Type B pancreatic cell (in vitro differentiated cells): ENCODE measurements around the gene GAB1. TPM values are rescaled to one million over a fixed set of nuclear protein-coding genes. Genes with fewer than 3 reads are reported as not detected.

Experiments used
- DNase-seq: peaks from one replicate; pipeline ENCODE4 v3.0.0; 2021; ENCODE audit warnings: mixed read lengths; ENCODE audit not compliant: unreplicated experiment; ENCODE audit errors: extremely low spot score
- H3K27ac Mint-ChIP-seq: 2 replicates; pipeline ENCODE4 v1.8.0; 2021; ENCODE audit warnings: mild to moderate bottlenecking, mixed read lengths
- H3K27me3 Mint-ChIP-seq: 2 replicates; pipeline ENCODE4 v1.8.0; 2021; ENCODE audit warnings: mixed read lengths
- H3K36me3 Mint-ChIP-seq: 2 replicates; pipeline ENCODE4 v1.8.0; 2021; ENCODE audit warnings: mixed read lengths
- H3K4me1 Mint-ChIP-seq: one replicate; pipeline ENCODE4 v1.8.0; 2021; ENCODE audit warnings: mixed read lengths; ENCODE audit not compliant: unreplicated experiment
- H3K4me3 Mint-ChIP-seq: 2 replicates; pipeline ENCODE4 v1.8.0; 2021; ENCODE audit warnings: mild to moderate bottlenecking, mixed read lengths
- H3K9me3 Mint-ChIP-seq: 2 replicates; pipeline ENCODE4 v1.8.0; 2021; ENCODE audit warnings: mixed read lengths
- total RNA-seq: library from RNA; stranded (reverse); gene quantifications from 2 replicates; pipeline ENCODE4 v1.2.1, GENCODE V29; 2021; ENCODE audit warnings: low replicate concordance
- TF ChIP-seq, protein P1 (sequence below): fragments of 200-600 bp; sonication (generic); conservative IDR thresholded peaks from 2 replicates; pipeline ENCODE4 v1.5.0; 2021; ENCODE audit warnings: antibody characterized with exemption, mild to moderate bottlenecking

GAB1 gene
- total RNA-seq, 1 donor from 2014 or later: 27.0 TPM

- Mint-ChIP-seq H3K9me3 (no peaks in the 10 kb centered on the region), H3K4me3 (no peak overlapping the region), H3K27ac (no peak overlapping the region), H3K4me1 (peaks cover 6% of the 10 kb centered on the region), H3K27me3 (no peaks in the 10 kb centered on the region), H3K36me3 (no peaks in the 10 kb centered on the region)
- TF ChIP-seq, protein P1, sequence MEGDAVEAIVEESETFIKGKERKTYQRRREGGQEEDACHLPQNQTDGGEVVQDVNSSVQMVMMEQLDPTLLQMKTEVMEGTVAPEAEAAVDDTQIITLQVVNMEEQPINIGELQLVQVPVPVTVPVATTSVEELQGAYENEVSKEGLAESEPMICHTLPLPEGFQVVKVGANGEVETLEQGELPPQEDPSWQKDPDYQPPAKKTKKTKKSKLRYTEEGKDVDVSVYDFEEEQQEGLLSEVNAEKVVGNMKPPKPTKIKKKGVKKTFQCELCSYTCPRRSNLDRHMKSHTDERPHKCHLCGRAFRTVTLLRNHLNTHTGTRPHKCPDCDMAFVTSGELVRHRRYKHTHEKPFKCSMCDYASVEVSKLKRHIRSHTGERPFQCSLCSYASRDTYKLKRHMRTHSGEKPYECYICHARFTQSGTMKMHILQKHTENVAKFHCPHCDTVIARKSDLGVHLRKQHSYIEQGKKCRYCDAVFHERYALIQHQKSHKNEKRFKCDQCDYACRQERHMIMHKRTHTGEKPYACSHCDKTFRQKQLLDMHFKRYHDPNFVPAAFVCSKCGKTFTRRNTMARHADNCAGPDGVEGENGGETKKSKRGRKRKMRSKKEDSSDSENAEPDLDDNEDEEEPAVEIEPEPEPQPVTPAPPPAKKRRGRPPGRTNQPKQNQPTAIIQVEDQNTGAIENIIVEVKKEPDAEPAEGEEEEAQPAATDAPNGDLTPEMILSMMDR: no peak
- DNase-seq: no peak
These were observed 34.1 kb upstream of the GAB1 start for GRCh38 chr4:143302536-143302935.

DNA sequence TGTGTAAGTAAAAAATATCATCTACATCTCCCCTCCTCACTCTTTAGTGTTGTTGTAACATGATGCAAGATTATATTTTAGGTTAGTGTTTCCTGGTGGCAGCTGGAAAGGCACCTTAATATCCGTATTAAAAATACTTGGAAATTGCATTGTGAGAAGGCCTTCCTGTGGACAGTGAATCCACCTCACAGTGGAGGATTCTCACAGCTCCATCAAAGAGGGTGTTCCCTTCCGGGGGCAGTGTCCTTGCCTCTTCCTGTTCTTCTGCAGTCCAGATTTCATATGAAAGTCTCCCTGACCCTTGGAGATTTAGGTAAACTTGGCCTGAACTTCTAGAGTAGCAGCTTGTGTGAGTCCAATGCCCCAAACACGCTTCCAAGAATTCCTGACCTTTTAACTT lies 29.9 kb upstream of the GAB1 start:
- H3K4me3 Mint-ChIP-seq: no peak overlapping the region
- H3K36me3 Mint-ChIP-seq: no peaks in the 10 kb centered on the region
- no peaks in the 10 kb centered on the region for H3K27me3 Mint-ChIP-seq
- no peaks in the 10 kb centered on the region for H3K9me3 Mint-ChIP-seq
- H3K27ac Mint-ChIP-seq: no peak overlapping the region
- TF ChIP-seq, protein P1: no peak
- DNase-seq: no peak
- H3K4me1 Mint-ChIP-seq: peaks cover 6% of the 10 kb centered on the region

- TF ChIP-seq, protein P1: no peak
- Mint-ChIP-seq H3K36me3 (no peaks in the 10 kb centered on the region), H3K27ac (no peak overlapping the region), H3K9me3 (no peaks in the 10 kb centered on the region), H3K4me1 (peaks cover 4% of the 10 kb centered on the region), H3K4me3 (no peak overlapping the region), H3K27me3 (no peaks in the 10 kb centered on the region)
- DNase-seq: no peak
These were observed 29.1 kb upstream of the GAB1 start for GRCh38 chr4:143307531-143307930.

DNA sequence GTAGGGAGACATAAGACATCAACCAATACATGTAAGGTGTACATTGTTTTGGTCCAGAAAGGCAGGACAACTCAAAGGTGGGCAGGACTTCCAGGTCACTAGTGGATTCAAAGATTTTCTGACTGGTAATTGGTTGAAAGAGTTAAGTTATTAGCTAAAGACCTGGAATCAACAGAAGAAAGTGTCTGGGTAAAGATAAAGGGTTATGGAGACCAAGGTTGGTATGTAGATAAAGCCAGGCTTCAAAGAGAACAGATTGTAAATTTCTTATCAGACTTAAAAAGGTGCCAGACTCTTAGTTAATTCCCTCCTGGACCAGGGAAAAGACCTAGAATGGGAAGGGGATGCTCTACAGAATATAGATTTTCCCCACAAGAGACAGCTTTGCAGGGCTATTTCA lies 28.3 kb upstream of the GAB1 start:
- Mint-ChIP-seq H3K4me1 (no peaks in the 10 kb centered on the region), H3K9me3 (no peaks in the 10 kb centered on the region), H3K27me3 (no peaks in the 10 kb centered on the region), H3K27ac (no peak overlapping the region), H3K36me3 (no peaks in the 10 kb centered on the region), H3K4me3 (no peak overlapping the region)
- TF ChIP-seq, protein P1: no peak
- no peak for DNase-seq

GRCh38 chr4:143311924-143312323 lies 24.8 kb upstream of the GAB1 start:
- DNase-seq: no peak
- Mint-ChIP-seq H3K27me3 (no peaks in the 10 kb centered on the region), H3K4me1 (no peaks in the 10 kb centered on the region), H3K27ac (no peak overlapping the region), H3K9me3 (no peaks in the 10 kb centered on the region), H3K4me3 (no peak overlapping the region), H3K36me3 (no peaks in the 10 kb centered on the region)
- TF ChIP-seq, protein P1: no peak

DNA sequence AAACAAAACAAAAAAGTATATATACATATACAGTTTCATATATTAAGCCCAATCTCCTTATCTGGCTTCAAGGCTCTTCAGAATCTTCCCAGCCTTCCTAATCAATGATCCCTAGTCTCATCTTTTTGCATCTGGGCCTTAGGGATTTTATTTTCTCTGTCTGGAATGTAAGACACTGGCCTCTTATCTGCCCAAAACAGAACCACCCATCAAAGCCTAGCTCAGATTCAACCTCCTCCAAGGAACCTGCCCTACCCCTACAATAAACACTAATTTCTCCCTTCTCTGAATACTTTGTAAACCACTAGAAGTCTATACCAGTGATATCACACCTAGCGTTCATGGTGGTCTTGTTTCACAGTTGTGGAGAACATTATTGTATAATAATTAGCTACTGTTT lies 23.2 kb upstream of the GAB1 start:
- H3K4me3 Mint-ChIP-seq: no peak overlapping the region
- H3K27ac Mint-ChIP-seq: no peak overlapping the region
- TF ChIP-seq, protein P1: no peak
- no peaks in the 10 kb centered on the region for H3K36me3 Mint-ChIP-seq
- H3K4me1 Mint-ChIP-seq: no peaks in the 10 kb centered on the region
- no peaks in the 10 kb centered on the region for H3K9me3 Mint-ChIP-seq
- no peaks in the 10 kb centered on the region for H3K27me3 Mint-ChIP-seq
- no peak for DNase-seq
